HepG2 (cell line): ENCODE measurements around the gene DRC7.
"Not testable (repeated sequence)": the region's sequence is repeated elsewhere in the genome, so short reads cannot be mapped to it uniquely, and the experiment has no call there.

ENCODE experiments used
- DNMT3B ChIP-seq: conservative IDR thresholded peaks from 2 replicates; pipeline ENCODE4 v1.6.1; 2016; ENCODE audit warnings: missing biosample characterization, control low read depth
- HMGA1 ChIP-seq: sonication (generic); formaldehyde crosslinking; conservative IDR thresholded peaks from 2 replicates; pipeline ENCODE4 v1.4.0; 2020; ENCODE audit warnings: missing genetic modification reagents
- MTA3 ChIP-seq: sonication (generic); formaldehyde crosslinking; IDR thresholded peaks from 2 replicates; pipeline ENCODE4 v1.4.0; 2020; ENCODE audit warnings: missing genetic modification reagents
- NKX3-1 ChIP-seq: sonication (generic); formaldehyde crosslinking; IDR thresholded peaks from 2 replicates; pipeline ENCODE4 v1.5.0; 2020; ENCODE audit warnings: missing genetic modification reagents
- POLR2A ChIP-seq, 2 experiments: IDR thresholded peaks; 2 replicates each; pipeline ENCODE4 v1.6.1; 2011; ENCODE audit warnings: low read depth in 2 of 2, low read length in 2 of 2, mild to moderate bottlenecking in 1 of 2, moderate library complexity in 1 of 2; ENCODE audit not compliant: insufficient read depth in 1 of 2
- RNF2 ChIP-seq: fragments of 450-650 bp; conservative IDR thresholded peaks from 2 replicates; pipeline ENCODE4 v1.6.1; 2016; ENCODE audit warnings: low read depth
- SMC3 ChIP-seq: IDR thresholded peaks from 2 replicates; pipeline ENCODE4 v1.6.1; 2011; ENCODE audit warnings: low read length, improper control_type of control experiment
- TCF7L2 ChIP-seq: IDR thresholded peaks from 2 replicates; pipeline ENCODE4 v1.6.1; 2011; ENCODE audit warnings: mild to moderate bottlenecking, low read depth, low read length, moderate library complexity
- ZNF263 ChIP-seq: sonication (generic); formaldehyde crosslinking; IDR thresholded peaks from 2 replicates; pipeline ENCODE4 v1.4.0; 2020; ENCODE audit warnings: missing genetic modification reagents
- TF ChIP-seq, protein P1 (sequence below): sonication (generic); formaldehyde crosslinking; IDR thresholded peaks from 2 replicates; pipeline ENCODE4 v1.5.0; 2020; ENCODE audit warnings: mild to moderate bottlenecking, missing genetic modification reagents, moderate library complexity
- TF ChIP-seq, protein P2 (sequence below): sonication (generic); formaldehyde crosslinking; IDR thresholded peaks from 2 replicates; pipeline ENCODE4 v1.4.0; 2020; ENCODE audit warnings: mild to moderate bottlenecking, missing genetic modification reagents
- TF ChIP-seq, protein P3 (sequence below): sonication (generic); formaldehyde crosslinking; IDR thresholded peaks from 2 replicates; pipeline ENCODE4 v1.5.1; 2020; ENCODE audit warnings: missing genetic modification reagents, mild to moderate bottlenecking, borderline replicate concordance

DNA sequence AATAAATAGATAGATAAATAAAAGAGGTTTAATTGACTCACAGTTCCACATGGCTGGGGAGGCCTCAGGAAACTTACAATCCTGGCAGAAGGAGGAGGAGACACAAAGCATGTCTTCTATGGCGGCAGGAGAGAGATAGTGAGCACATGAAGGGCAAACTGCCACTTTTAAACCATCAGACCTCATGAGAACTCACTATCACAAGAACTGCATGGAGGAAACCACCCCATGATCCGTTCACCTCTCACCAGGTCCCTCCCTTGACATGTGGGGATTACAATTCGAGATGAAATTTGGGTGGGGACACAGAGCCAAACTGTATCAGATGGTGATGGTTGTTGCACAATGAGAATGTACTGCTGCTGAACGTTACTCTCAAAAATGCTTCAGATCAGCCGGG is 85.2 kb downstream of the DRC7 start:
- not testable (repeated sequence) for TF ChIP-seq POLR2A (IDR thresholded peaks at IDR 0.05; ENCODE audit: insufficient read depth in 1 of 2, low read depth in 2 of 2, low read length in 2 of 2); RNF2; HMGA1 (CRISPR knock-in tag); TCF7L2; MTA3 (CRISPR knock-in tag); SMC3; ZNF263 (CRISPR knock-in tag); NKX3-1 (CRISPR knock-in tag); DNMT3B (CRISPR knock-in tag)
- TF ChIP-seq, protein P1, sequence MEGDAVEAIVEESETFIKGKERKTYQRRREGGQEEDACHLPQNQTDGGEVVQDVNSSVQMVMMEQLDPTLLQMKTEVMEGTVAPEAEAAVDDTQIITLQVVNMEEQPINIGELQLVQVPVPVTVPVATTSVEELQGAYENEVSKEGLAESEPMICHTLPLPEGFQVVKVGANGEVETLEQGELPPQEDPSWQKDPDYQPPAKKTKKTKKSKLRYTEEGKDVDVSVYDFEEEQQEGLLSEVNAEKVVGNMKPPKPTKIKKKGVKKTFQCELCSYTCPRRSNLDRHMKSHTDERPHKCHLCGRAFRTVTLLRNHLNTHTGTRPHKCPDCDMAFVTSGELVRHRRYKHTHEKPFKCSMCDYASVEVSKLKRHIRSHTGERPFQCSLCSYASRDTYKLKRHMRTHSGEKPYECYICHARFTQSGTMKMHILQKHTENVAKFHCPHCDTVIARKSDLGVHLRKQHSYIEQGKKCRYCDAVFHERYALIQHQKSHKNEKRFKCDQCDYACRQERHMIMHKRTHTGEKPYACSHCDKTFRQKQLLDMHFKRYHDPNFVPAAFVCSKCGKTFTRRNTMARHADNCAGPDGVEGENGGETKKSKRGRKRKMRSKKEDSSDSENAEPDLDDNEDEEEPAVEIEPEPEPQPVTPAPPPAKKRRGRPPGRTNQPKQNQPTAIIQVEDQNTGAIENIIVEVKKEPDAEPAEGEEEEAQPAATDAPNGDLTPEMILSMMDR: not testable (repeated sequence)
- TF ChIP-seq, protein P2, sequence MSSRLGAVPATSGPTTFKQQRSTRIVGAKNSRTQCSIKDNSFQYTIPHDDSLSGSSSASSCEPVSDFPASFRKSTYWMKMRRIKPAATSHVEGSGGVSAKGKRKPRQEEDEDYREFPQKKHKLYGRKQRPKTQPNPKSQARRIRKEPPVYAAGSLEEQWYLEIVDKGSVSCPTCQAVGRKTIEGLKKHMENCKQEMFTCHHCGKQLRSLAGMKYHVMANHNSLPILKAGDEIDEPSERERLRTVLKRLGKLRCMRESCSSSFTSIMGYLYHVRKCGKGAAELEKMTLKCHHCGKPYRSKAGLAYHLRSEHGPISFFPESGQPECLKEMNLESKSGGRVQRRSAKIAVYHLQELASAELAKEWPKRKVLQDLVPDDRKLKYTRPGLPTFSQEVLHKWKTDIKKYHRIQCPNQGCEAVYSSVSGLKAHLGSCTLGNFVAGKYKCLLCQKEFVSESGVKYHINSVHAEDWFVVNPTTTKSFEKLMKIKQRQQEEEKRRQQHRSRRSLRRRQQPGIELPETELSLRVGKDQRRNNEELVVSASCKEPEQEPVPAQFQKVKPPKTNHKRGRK (CRISPR knock-in tag): not testable (repeated sequence)
- TF ChIP-seq, protein P3, sequence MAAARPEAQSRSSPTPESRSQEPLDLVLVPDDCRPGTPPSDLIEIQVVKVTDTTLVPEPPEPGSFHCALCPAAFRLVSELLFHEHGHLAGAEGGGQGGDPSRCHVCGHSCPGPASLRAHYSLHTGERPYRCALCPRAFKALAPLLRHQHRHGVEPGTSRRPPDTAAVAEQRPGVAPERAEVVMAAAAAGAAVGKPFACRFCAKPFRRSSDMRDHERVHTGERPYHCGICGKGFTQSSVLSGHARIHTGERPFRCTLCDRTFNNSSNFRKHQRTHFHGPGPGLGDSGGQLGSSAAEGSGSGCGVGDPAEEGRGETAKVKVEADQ: not testable (repeated sequence)
